B cell (primary cell): Measurements from ENCODE around the gene LHFPL6. TPM values are rescaled to one million over a fixed set of nuclear protein-coding genes. Genes with fewer than 3 reads are reported as not detected.

Source experiments
- ATAC-seq: fragments of 200-7000 bp; cut with Tn5 transposase; one replicate; pipeline ENCODE4 v1.10.0; 2021; ENCODE audit warnings: low read depth, mild to moderate bottlenecking, moderate number of reproducible peaks, moderate library complexity
- CTCF ChIA-PET: fragments of 350-600 bp; sonication (Branson Sonifier 250); formaldehyde crosslinking; loops from one replicate; lab custom pipeline; 2021; ENCODE audit warnings: antibody characterized with exemption, inconsistent platforms; lab: Charles Lee
- POLR2A ChIA-PET: fragments of 350-600 bp; sonication (Branson Sonifier 250); formaldehyde crosslinking; loops from one replicate; lab custom pipeline; 2021; ENCODE audit warnings: antibody characterized with exemption; lab: Charles Lee
- DNase-seq: peaks from one replicate; pipeline ENCODE4 v3.0.0; 2013
- H2AFZ ChIP-seq: 2 replicates; pipeline ENCODE4 v1.6.1; 2012; ENCODE audit warnings: mild to moderate bottlenecking, low read depth, low read length; ENCODE audit not compliant: insufficient read depth, poor library complexity, severe bottlenecking
- H3K27ac ChIP-seq, 2 donors: 1 replicate in 1 of 2; 2 replicates in 1 of 2; pipeline ENCODE4 v1.5.1; 2012 to 2013; ENCODE audit warnings: low read length in 2 of 2, mild to moderate bottlenecking in 2 of 2, moderate library complexity in 1 of 2
- H3K27me3 ChIP-seq, 4 experiments: fragments of 200-600 bp in 1 of 4; sonication (generic) in 1 of 4; replicated peaks in 1 of 4; 1 replicate in 2 of 4; 2 replicates in 2 of 4; pipeline versions ENCODE4 v1.6.1 to v1.7.0; 2013 to 2016; ENCODE audit warnings: low read length in 3 of 4, mild to moderate bottlenecking in 2 of 4, mixed read lengths in 1 of 4, moderate library complexity in 1 of 4; ENCODE audit not compliant: insufficient read depth in 4 of 4, control insufficient read depth in 3 of 4; ENCODE audit errors: control extremely low read depth in 1 of 4
- H3K36me3 ChIP-seq, 2 experiments: replicated peaks in 1 of 2; 1 replicate in 1 of 2; 2 replicates in 1 of 2; pipeline versions ENCODE4 v1.6.1 to v1.7.1; 2013; ENCODE audit warnings: low read length in 1 of 2; ENCODE audit not compliant: insufficient read depth in 2 of 2, control insufficient read depth in 1 of 2; ENCODE audit errors: control extremely low read depth in 1 of 2, extremely low read depth in 1 of 2
- H3K4me1 ChIP-seq, 2 donors: fragments of 200-600 bp in 1 of 2; sonication (generic) in 1 of 2; 1 replicate in 1 of 2; 2 replicates in 1 of 2; pipeline versions ENCODE4 v1.5.1 to v1.6.1; 2013 to 2017; ENCODE audit warnings: low read length in 2 of 2; ENCODE audit not compliant: control insufficient read depth in 2 of 2, insufficient read depth in 2 of 2
- H3K4me2 ChIP-seq: replicated peaks from 2 replicates; pipeline ENCODE3; 2012; ENCODE audit warnings: mild to moderate bottlenecking, low read depth, low read length; ENCODE audit not compliant: poor library complexity, severe bottlenecking
- H3K4me3 ChIP-seq, 5 experiments: fragments of 200-600 bp in 1 of 5; sonication (generic) in 1 of 5; 1 replicate in 3 of 5; 2 replicates in 2 of 5; pipeline versions ENCODE4 v1.5.1 to v1.7.0; 2011 to 2016; ENCODE audit warnings: low read length in 4 of 5, mild to moderate bottlenecking in 4 of 5, low read depth in 2 of 5, control low read depth in 1 of 5, moderate library complexity in 1 of 5; ENCODE audit not compliant: insufficient read depth in 1 of 5; ENCODE audit errors: control extremely low read depth in 1 of 5, extremely low read depth in 1 of 5
- H3K79me2 ChIP-seq: fragments of 200-600 bp; sonication (generic); one replicate; pipeline ENCODE4 v1.6.0; 2016; ENCODE audit warnings: low read length; ENCODE audit not compliant: control insufficient read depth, insufficient read depth
- H3K9ac ChIP-seq: fragments of 200-600 bp; sonication (generic); 2 replicates; pipeline ENCODE4 v1.6.1; 2017; ENCODE audit warnings: mild to moderate bottlenecking, low read length, moderate library complexity
- H3K9me3 ChIP-seq, 3 donors: one replicate each; pipeline versions ENCODE4 v1.6.1 to v1.7.1; 2013; ENCODE audit warnings: low read length in 2 of 3; ENCODE audit not compliant: control insufficient read depth in 2 of 3, insufficient read depth in 1 of 3; ENCODE audit errors: control extremely low read depth in 1 of 3
- H4K20me1 ChIP-seq: 2 replicates; pipeline ENCODE4 v1.6.0; 2012; ENCODE audit warnings: mild to moderate bottlenecking, low read length; ENCODE audit not compliant: insufficient read depth, control insufficient read depth, poor library complexity, severe bottlenecking
- H3K27ac Mint-ChIP-seq: one replicate; pipeline ENCODE4 v1.8.0; 2021; ENCODE audit warnings: mixed read lengths
- H3K27me3 Mint-ChIP-seq: one replicate; pipeline ENCODE4 v1.8.0; 2021; ENCODE audit warnings: mixed read lengths
- H3K4me1 Mint-ChIP-seq: one replicate; pipeline ENCODE4 v1.8.0; 2021; ENCODE audit warnings: mixed read lengths
- H3K4me3 Mint-ChIP-seq: one replicate; pipeline ENCODE4 v1.8.0; 2021; ENCODE audit warnings: mixed read lengths
- H3K9me3 Mint-ChIP-seq: one replicate; pipeline ENCODE4 v1.8.0; 2022; ENCODE audit warnings: mixed read lengths; ENCODE audit not compliant: insufficient read depth
- EZH2 ChIP-seq: IDR thresholded peaks from 2 replicates; pipeline ENCODE4 v1.6.1; 2012; ENCODE audit warnings: borderline replicate concordance, low read depth, mild to moderate bottlenecking, moderate library complexity, low read length; ENCODE audit not compliant: insufficient read depth, poor library complexity, severe bottlenecking
- WGBS: methylation state at CpG from one replicate; pipeline ENCODE4 v1.1.5; 2013; ENCODE audit warnings: missing lambda C conversion rate; ENCODE audit not compliant: insufficient coverage; 5-methylcytosine and 5-hydroxymethylcytosine counted together
- intact Hi-C: fragments of 100-400 bp; cut with micrococcal nuclease; formaldehyde crosslinking; loops from one replicate; pipeline ENCODE4 v1.10.0; 2022
- polyA plus RNA-seq: library from polyadenylated mRNA; depleted of rRNA; stranded (reverse); fragments of >200 nt; gene quantifications from 2 replicates; pipeline ENCODE4 v1.2.3, GENCODE V29; 2012
- total RNA-seq, 2 donors: library from RNA; stranded (reverse); fragments of 120-200 nt in 1 of 2; gene quantifications; 1 replicate in 1 of 2; 2 replicates in 1 of 2; pipeline versions ENCODE4 v1.2.3 to v1.2.4, GENCODE V29; 2013 to 2022
- TF ChIP-seq, protein P1 (sequence below): fragments of 200-600 bp; IDR thresholded peaks from one replicate; pipeline ENCODE4 v1.8.0; 2022; ENCODE audit warnings: antibody characterized with exemption, mild to moderate bottlenecking

LHFPL6 gene
- total and polyA plus RNA-seq, 2 donors (not counting 1 experiment from before 2014, with no cell fraction given) = 0.01 TPM; not detected in 1

DNA sequence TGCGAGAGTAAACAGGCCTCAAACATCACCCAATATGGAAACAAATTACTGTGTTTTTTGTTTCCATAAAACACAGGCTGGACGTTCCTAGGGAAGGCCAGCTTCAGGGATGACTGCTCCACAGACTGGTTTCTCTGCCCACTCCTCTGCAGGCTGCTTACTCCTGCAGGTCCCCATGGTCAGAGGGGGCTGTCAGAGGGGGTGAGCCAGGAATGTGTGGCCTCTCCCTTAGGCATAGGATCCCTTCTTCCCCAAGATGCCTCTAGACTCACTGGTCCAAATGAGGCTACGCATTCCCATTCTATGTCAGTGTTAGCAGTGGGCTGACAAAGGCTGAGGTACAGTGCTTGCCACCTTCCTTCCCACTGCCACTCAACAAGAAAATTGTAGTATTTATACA lies 229.8 kb downstream of the LHFPL6 start:
- no peaks in the 10 kb centered on the region for H3K27me3 ChIP-seq
- Mint-ChIP-seq H3K27ac (no peak overlapping the region), H3K4me3 (no peak overlapping the region), H3K9me3 (no peaks in the 10 kb centered on the region), H3K27me3 (no peaks in the 10 kb centered on the region), H3K4me1 (no peaks in the 10 kb centered on the region)
- H3K4me1 ChIP-seq = no peaks in the 10 kb centered on the region
- ATAC-seq (no peak), DNase-seq (no peak)
- H3K36me3 ChIP-seq = no peaks in the 10 kb centered on the region
- H3K27ac ChIP-seq = no peak overlapping the region
- H3K4me3 ChIP-seq = no peak overlapping the region
- H3K79me2 ChIP-seq = no peaks in the 10 kb centered on the region
- POLR2A ChIA-PET = no interaction called here
- no CpG with 5 or more reads among the region's 3 CpGs for WGBS
- intact Hi-C loops = no loop called here
- H4K20me1 ChIP-seq = no peaks in the 10 kb centered on the region
- no peak overlapping the region for H3K9ac ChIP-seq
- CTCF ChIA-PET = no interaction called here
- no peak overlapping the region for H2AFZ ChIP-seq
- no peak overlapping the region for H3K4me2 ChIP-seq
- H3K9me3 ChIP-seq = peaks cover 0 to 5% (median 0%) of the 10 kb centered on the region in 3 donors
- no peak for TF ChIP-seq EZH2
- TF ChIP-seq, protein P1, sequence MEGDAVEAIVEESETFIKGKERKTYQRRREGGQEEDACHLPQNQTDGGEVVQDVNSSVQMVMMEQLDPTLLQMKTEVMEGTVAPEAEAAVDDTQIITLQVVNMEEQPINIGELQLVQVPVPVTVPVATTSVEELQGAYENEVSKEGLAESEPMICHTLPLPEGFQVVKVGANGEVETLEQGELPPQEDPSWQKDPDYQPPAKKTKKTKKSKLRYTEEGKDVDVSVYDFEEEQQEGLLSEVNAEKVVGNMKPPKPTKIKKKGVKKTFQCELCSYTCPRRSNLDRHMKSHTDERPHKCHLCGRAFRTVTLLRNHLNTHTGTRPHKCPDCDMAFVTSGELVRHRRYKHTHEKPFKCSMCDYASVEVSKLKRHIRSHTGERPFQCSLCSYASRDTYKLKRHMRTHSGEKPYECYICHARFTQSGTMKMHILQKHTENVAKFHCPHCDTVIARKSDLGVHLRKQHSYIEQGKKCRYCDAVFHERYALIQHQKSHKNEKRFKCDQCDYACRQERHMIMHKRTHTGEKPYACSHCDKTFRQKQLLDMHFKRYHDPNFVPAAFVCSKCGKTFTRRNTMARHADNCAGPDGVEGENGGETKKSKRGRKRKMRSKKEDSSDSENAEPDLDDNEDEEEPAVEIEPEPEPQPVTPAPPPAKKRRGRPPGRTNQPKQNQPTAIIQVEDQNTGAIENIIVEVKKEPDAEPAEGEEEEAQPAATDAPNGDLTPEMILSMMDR = no peak

DNA sequence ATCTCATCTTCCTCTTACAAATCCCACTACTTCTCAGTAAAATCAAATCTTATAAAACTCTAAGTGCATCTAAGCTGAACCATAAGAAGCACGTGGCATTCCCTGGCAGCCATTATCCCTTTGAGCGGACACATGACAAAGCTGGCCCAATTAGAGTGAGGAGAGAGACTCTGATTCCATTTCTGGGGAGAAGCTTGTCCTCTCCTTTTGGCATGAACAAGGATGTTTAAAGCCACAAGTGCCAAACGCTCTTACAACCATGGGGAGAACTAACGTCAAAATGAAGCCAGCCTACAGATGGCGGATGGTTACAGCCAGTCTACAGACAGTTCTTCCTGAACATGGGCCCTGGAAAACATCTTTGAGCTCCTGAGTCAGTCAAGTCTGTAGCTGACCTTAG lies 231.3 kb downstream of the LHFPL6 start:
- no peak overlapping the region for H3K27ac ChIP-seq
- no peak overlapping the region for H3K4me2 ChIP-seq
- no peaks in the 10 kb centered on the region for H3K36me3 ChIP-seq
- ChIA-PET POLR2A (no interaction called here), CTCF (no interaction called here)
- Mint-ChIP-seq H3K4me1 (no peaks in the 10 kb centered on the region), H3K27ac (no peak overlapping the region), H3K9me3 (no peaks in the 10 kb centered on the region), H3K4me3 (no peak overlapping the region), H3K27me3 (no peaks in the 10 kb centered on the region)
- no peaks in the 10 kb centered on the region for H4K20me1 ChIP-seq
- H2AFZ ChIP-seq = no peak overlapping the region
- no peak for DNase-seq
- peaks cover 0 to 5% (median 2%) of the 10 kb centered on the region in 3 donors for H3K9me3 ChIP-seq
- no peaks in the 10 kb centered on the region for H3K4me1 ChIP-seq
- peaks cover 0 to 3% (median 0%) of the 10 kb centered on the region in 4 experiments for H3K27me3 ChIP-seq
- no peak overlapping the region for H3K9ac ChIP-seq
- TF ChIP-seq, protein P1 = no peak
- no peak for TF ChIP-seq EZH2
- no peak for ATAC-seq
- H3K79me2 ChIP-seq = no peaks in the 10 kb centered on the region
- no peak overlapping the region for H3K4me3 ChIP-seq
- 98% methylated on average over 4 of the region's 5 CpGs for whole genome bisulfite sequencing
- intact Hi-C loops = no loop called here
